Psoas muscle (tissue), 8 donors: ENCODE data around the gene OR52J3. TPM values are rescaled to one million over a fixed set of nuclear protein-coding genes. Genes with fewer than 3 reads are reported as not detected.
"Not testable (repeated sequence)": the region's sequence is repeated elsewhere in the genome, so short reads cannot be mapped to it uniquely, and the experiment has no call there.

ENCODE experiments used
- ATAC-seq, 4 donors: fragments of 200-7000 bp; cut with Tn5 transposase; one replicate each; pipeline ENCODE4 v1.9.1; 2020; ENCODE audit warnings: moderate library complexity in 3 of 4, mild to moderate bottlenecking in 2 of 4
- DNase-seq, 2 donors: peaks; one replicate each; pipeline ENCODE4 v3.0.0-alpha.2; 2020
- H3K27ac ChIP-seq: fragments of 200-600 bp; one replicate; pipeline ENCODE4 v1.8.0; 2022
- H3K27me3 ChIP-seq, 3 donors: fragments of 200-600 bp in 1 of 3; one replicate each; pipeline versions ENCODE4 v1.6.1 to v1.8.0; 2013 to 2022; ENCODE audit warnings: low read length in 2 of 3, mild to moderate bottlenecking in 2 of 3, moderate library complexity in 1 of 3; ENCODE audit not compliant: insufficient read depth in 3 of 3
- H3K36me3 ChIP-seq, 2 donors: fragments of 200-600 bp in 1 of 2; one replicate each; pipeline versions ENCODE4 v1.6.1 to v1.8.0; 2013 to 2022; ENCODE audit warnings: low read depth in 1 of 2, mild to moderate bottlenecking in 1 of 2, moderate library complexity in 1 of 2; ENCODE audit not compliant: insufficient read depth in 1 of 2
- H3K4me1 ChIP-seq: fragments of 200-600 bp; one replicate; pipeline ENCODE4 v1.8.0; 2022
- H3K4me3 ChIP-seq: fragments of 200-600 bp; one replicate; pipeline ENCODE4 v1.8.0; 2022; ENCODE audit warnings: mild to moderate bottlenecking
- H3K9me3 ChIP-seq: fragments of 200-600 bp; one replicate; pipeline ENCODE4 v1.8.0; 2022
- WGBS, 3 donors: extraction: QIAGEN DNeasy Blood & Tissue Kit; methylation state at CpG; one replicate each; pipeline versions ENCODE4 v1.1.6 to v1.1.7; 2013; 5-methylcytosine and 5-hydroxymethylcytosine counted together
- intact Hi-C, 2 donors: fragments of 100-400 bp; cut with DNase I; formaldehyde crosslinking; loops; one replicate each; pipeline versions ENCODE4 v1.11.0 to v1.14.2; 2022
- polyA plus RNA-seq, 3 donors: library from polyadenylated mRNA; stranded (reverse); fragments of 200-250 nt; gene quantifications; one replicate each; pipeline ENCODE4 v1.2.3, GENCODE V29; 2013
- total RNA-seq, 4 donors: library from RNA; stranded (reverse); fragmentation: NEBNext Ultra II Directional in 2 of 4; extraction: Animal tissue kit (Norgen Biotek cat#: 25700) in 2 of 4; gene quantifications; one replicate each; pipeline versions ENCODE4 v1.2.1 to v1.2.4, GENCODE V29; 2021 to 2023
- TF ChIP-seq, protein P1 (sequence below): fragments of 200-600 bp; IDR thresholded peaks from one replicate; pipeline ENCODE4 v1.8.0; 2022; ENCODE audit warnings: antibody characterized with exemption
- donor health status: healthy with polysubstance abuse.
- donor health status: DM: no; HTN: no; CAD: no; lungs with moderate emphysema.
- donor health status: Bipolar disorder and iron deficiency.
- donor health status: healthy.
- donor health status: DM: yes; HTN: yes; CAD: no.
- donor health status: DM: no; HTN: no; CAD: no.
- donor health status: DM: no; HTN: no; CAD: no.
- donor health status: DM: yes; HTN: yes; CAD: no.

Gene OR52J3
- total and polyA plus RNA-seq, 7 donors: not detected

DNA sequence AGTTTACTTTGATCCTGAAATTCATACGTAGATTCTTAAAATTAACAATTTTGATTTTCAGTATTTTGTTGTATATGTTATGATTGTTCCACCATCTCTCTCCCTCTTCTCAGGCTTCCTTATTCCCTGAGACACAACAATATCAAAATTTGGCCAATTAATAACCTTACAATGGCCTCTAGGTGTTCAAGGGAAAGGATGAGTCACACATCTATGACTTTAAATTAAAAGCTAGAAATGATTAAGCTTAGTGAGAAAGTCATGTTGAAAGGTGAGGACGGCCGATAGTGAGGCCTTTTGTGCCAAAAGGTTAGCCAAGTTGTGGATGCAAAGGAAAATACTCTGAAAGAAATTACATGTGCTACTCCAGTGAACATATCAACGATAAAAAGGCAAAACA is 5.5 kb upstream of the OR52J3 start:
- intact Hi-C loops: no loop called here
- Histone ChIP-seq H3K27me3 (no peaks in the 10 kb centered on the region), H3K9me3 (no peaks in the 10 kb centered on the region), H3K4me3 (no peak overlapping the region), H3K4me1 (no peaks in the 10 kb centered on the region), H3K27ac (no peak overlapping the region), H3K36me3 (no peaks in the 10 kb centered on the region)
- TF ChIP-seq, protein P1, sequence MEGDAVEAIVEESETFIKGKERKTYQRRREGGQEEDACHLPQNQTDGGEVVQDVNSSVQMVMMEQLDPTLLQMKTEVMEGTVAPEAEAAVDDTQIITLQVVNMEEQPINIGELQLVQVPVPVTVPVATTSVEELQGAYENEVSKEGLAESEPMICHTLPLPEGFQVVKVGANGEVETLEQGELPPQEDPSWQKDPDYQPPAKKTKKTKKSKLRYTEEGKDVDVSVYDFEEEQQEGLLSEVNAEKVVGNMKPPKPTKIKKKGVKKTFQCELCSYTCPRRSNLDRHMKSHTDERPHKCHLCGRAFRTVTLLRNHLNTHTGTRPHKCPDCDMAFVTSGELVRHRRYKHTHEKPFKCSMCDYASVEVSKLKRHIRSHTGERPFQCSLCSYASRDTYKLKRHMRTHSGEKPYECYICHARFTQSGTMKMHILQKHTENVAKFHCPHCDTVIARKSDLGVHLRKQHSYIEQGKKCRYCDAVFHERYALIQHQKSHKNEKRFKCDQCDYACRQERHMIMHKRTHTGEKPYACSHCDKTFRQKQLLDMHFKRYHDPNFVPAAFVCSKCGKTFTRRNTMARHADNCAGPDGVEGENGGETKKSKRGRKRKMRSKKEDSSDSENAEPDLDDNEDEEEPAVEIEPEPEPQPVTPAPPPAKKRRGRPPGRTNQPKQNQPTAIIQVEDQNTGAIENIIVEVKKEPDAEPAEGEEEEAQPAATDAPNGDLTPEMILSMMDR: no peak
- ATAC-seq (no peak), DNase-seq (no peak)
- WGBS, 3 donors: 58 to 85% (median 72%) methylated on average over 4 of the region's 4 CpGs

GRCh38 chr11:5042091-5042490 is 4.2 kb upstream of the OR52J3 start:
- no peaks in the 10 kb centered on the region for H3K36me3 ChIP-seq
- no peak for ATAC-seq

GRCh38 chr11:5043380-5043779 is 2.9 kb upstream of the OR52J3 start:
- 61 to 68% (median 64%) methylated on average over 2 of the region's 2 CpGs for WGBS, 3 donors
- H3K27me3 ChIP-seq: no peaks in the 10 kb centered on the region

More at GRCh38 chr11:5042091-5042490, 4.2 kb upstream of the OR52J3 start:
- no peak for DNase-seq
- no peak overlapping the region for H3K4me3 ChIP-seq
- H3K4me1 ChIP-seq: no peaks in the 10 kb centered on the region
- TF ChIP-seq, protein P1: no peak
- intact Hi-C loops: no loop called here
- H3K27ac ChIP-seq: no peak overlapping the region
- H3K27me3 ChIP-seq: no peaks in the 10 kb centered on the region
- no peaks in the 10 kb centered on the region for H3K9me3 ChIP-seq
- 51 to 85% (median 62%) methylated on average over 3 of the region's 3 CpGs for WGBS, 3 donors

DNA sequence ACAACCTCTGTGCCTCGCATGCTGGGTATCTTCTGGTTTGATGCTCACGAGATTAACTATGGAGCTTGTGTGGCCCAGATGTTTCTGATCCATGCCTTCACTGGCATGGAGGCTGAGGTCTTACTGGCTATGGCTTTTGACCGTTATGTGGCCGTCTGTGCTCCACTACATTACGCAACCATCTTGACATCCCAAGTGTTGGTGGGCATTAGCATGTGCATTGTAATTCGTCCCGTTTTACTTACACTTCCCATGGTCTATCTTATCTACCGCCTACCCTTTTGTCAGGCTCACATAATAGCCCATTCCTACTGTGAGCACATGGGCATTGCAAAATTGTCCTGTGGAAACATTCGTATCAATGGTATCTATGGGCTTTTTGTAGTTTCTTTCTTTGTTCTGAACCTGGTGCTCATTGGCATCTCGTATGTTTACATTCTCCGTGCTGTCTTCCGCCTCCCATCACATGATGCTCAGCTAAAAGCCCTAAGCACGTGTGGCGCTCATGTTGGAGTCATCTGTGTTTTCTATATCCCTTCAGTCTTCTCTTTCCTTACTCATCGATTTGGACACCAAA is 516 bp downstream of the OR52J3 start:
- H3K27me3 ChIP-seq: no peaks in the 10 kb centered on the region
- no peaks in the 10 kb centered on the region for H3K4me1 ChIP-seq
- WGBS, 3 donors: 77 to 86% (median 84%) methylated on average over 15 of the region's 15 CpGs
- ATAC-seq (no peak), DNase-seq (no peak)
- H3K4me3 ChIP-seq: no peak overlapping the region
- TF ChIP-seq, protein P1: no peak
- no peaks in the 10 kb centered on the region for H3K36me3 ChIP-seq
- intact Hi-C loops: no loop called here
- no peak overlapping the region for H3K27ac ChIP-seq
- H3K9me3 ChIP-seq: no peaks in the 10 kb centered on the region

More at GRCh38 chr11:5043380-5043779, 2.9 kb upstream of the OR52J3 start:
- no peak for ATAC-seq
- no peak for DNase-seq
- Histone ChIP-seq H3K36me3 (no peaks in the 10 kb centered on the region), H3K9me3 (no peaks in the 10 kb centered on the region), H3K4me3 (no peak overlapping the region), H3K27ac (no peak overlapping the region), H3K4me1 (no peaks in the 10 kb centered on the region)
- TF ChIP-seq, protein P1: no peak
- intact Hi-C loops: no loop called here

DNA sequence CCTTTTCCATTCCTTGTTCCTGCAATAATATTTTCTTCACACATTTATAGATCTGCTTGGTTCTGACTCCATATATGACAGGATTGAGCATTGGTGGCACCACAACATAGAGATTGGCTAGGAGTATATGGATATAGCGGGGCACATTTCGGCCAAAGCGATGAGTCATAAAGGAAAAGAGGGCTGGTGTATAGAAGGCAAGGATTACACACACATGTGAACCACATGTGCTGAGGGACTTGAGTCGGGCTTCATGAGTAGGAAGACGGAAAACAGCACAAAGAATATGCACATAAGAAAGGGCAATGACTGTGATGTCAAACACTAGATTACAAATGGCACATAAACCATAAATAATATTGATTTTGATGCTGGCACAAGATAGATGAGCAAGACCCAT is 12.4 kb downstream of the OR52J3 start:
- DNase-seq, H3K27ac ChIP-seq, ATAC-seq, intact Hi-C loops, H3K4me3 ChIP-seq, H3K36me3 ChIP-seq, H3K9me3 ChIP-seq, H3K27me3 ChIP-seq, H3K4me1 ChIP-seq: not testable (repeated sequence)
- WGBS, 3 donors: 68 to 90% (median 81%) methylated on average over 5 of the region's 5 CpGs
